ENCODE data around the gene SPATS2.

- TF ChIP-seq, protein P1, sequence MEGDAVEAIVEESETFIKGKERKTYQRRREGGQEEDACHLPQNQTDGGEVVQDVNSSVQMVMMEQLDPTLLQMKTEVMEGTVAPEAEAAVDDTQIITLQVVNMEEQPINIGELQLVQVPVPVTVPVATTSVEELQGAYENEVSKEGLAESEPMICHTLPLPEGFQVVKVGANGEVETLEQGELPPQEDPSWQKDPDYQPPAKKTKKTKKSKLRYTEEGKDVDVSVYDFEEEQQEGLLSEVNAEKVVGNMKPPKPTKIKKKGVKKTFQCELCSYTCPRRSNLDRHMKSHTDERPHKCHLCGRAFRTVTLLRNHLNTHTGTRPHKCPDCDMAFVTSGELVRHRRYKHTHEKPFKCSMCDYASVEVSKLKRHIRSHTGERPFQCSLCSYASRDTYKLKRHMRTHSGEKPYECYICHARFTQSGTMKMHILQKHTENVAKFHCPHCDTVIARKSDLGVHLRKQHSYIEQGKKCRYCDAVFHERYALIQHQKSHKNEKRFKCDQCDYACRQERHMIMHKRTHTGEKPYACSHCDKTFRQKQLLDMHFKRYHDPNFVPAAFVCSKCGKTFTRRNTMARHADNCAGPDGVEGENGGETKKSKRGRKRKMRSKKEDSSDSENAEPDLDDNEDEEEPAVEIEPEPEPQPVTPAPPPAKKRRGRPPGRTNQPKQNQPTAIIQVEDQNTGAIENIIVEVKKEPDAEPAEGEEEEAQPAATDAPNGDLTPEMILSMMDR (conservative IDR thresholded peaks at IDR 0.05; ENCODE audit: low read depth, low read length), result no peak
- TF ChIP-seq MAFK (IDR thresholded peaks at IDR 0.05; ENCODE audit: low read depth, low read length) (no peak), BHLHE40 (IDR thresholded peaks at IDR 0.05; ENCODE audit: low read depth, low read length) (no peak), RFX5 (IDR thresholded peaks at IDR 0.05; ENCODE audit: low read depth, low read length) (no peak), RCOR1 (IDR thresholded peaks at IDR 0.05; ENCODE audit: insufficient replicate concordance, low read length) (no peak), MAZ (IDR thresholded peaks at IDR 0.05; ENCODE audit: borderline replicate concordance, low read depth, low read length) (no peak), POLR2A (IDR thresholded peaks at IDR 0.05; ENCODE audit: low read depth, low read length) (no peak), SMC3 (IDR thresholded peaks at IDR 0.05; ENCODE audit: low read depth, low read length) (no peak), RAD21 (IDR thresholded peaks at IDR 0.05; ENCODE audit: low read length) (no peak), MXI1 (IDR thresholded peaks at IDR 0.05; ENCODE audit: borderline replicate concordance, low read depth, low read length) (no peak), NFE2L2 (IDR thresholded peaks at IDR 0.05; ENCODE audit: low read depth, low read length) (no peak), CEBPB (IDR thresholded peaks at IDR 0.05; ENCODE audit: low read depth, low read length) (no peak)
- TF ChIP-seq, protein P2, sequence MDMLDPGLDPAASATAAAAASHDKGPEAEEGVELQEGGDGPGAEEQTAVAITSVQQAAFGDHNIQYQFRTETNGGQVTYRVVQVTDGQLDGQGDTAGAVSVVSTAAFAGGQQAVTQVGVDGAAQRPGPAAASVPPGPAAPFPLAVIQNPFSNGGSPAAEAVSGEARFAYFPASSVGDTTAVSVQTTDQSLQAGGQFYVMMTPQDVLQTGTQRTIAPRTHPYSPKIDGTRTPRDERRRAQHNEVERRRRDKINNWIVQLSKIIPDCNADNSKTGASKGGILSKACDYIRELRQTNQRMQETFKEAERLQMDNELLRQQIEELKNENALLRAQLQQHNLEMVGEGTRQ (IDR thresholded peaks at IDR 0.05; ENCODE audit: low read depth, low read length), result no peak
Observed at GRCh38 chr12:49368240-49368600, 958 bp downstream of the SPATS2 start.

All from IMR-90 (cell line).